Lung (tissue), 12 donors: ENCODE results near the gene CDH13. TPM values are rescaled to one million over a fixed set of nuclear protein-coding genes. Genes with fewer than 3 reads are reported as not detected.

ENCODE experiments used
- ATAC-seq: fragments of 200-7000 bp; cut with Tn5 transposase; one replicate; pipeline ENCODE4 v1.9.1; 2020; ENCODE audit warnings: moderate number of reproducible peaks; ENCODE audit not compliant: insufficient read depth, low FRiP score
- DNase-seq, 3 donors: peaks; one replicate each; pipeline ENCODE4 v3.0.0-alpha.2; 2013 to 2017
- H3K27ac ChIP-seq, 2 donors: one replicate each; pipeline ENCODE4 v1.5.1; 2013; ENCODE audit warnings: mild to moderate bottlenecking in 2 of 2, moderate library complexity in 2 of 2, control low read depth in 1 of 2, inconsistent platforms in 1 of 2, low read depth in 1 of 2, low read length in 1 of 2
- H3K27me3 ChIP-seq, 3 donors: one replicate each; pipeline ENCODE4 v1.5.1; 2013; ENCODE audit warnings: low read length in 2 of 3; ENCODE audit not compliant: control insufficient read depth in 3 of 3, insufficient read depth in 3 of 3
- H3K36me3 ChIP-seq, 4 donors: one replicate each; pipeline ENCODE4 v1.5.1; 2013; ENCODE audit warnings: low read length in 4 of 4, mild to moderate bottlenecking in 1 of 4, moderate library complexity in 1 of 4; ENCODE audit not compliant: control insufficient read depth in 4 of 4, insufficient read depth in 4 of 4
- H3K4me1 ChIP-seq, 5 donors: one replicate each; pipeline ENCODE4 v1.5.1; 2013; ENCODE audit warnings: low read length in 5 of 5, mild to moderate bottlenecking in 2 of 5, moderate library complexity in 1 of 5; ENCODE audit not compliant: control insufficient read depth in 5 of 5, insufficient read depth in 5 of 5
- H3K4me3 ChIP-seq: one replicate; pipeline ENCODE4 v1.5.1; 2013; ENCODE audit warnings: mild to moderate bottlenecking, control low read depth, moderate library complexity
- H3K9ac ChIP-seq, 2 donors: one replicate each; pipeline ENCODE4 v1.5.1; 2013; ENCODE audit warnings: low read length in 2 of 2, control low read depth in 1 of 2; ENCODE audit not compliant: insufficient read depth in 1 of 2
- H3K9me3 ChIP-seq, 4 donors: one replicate each; pipeline ENCODE4 v1.5.1; 2013; ENCODE audit warnings: low read length in 3 of 4, mild to moderate bottlenecking in 1 of 4, moderate library complexity in 1 of 4; ENCODE audit not compliant: control insufficient read depth in 4 of 4, insufficient read depth in 3 of 4
- CTCF ChIP-seq: IDR thresholded peaks from 2 replicates; pipeline ENCODE4 v1.5.1; 2012; ENCODE audit warnings: mild to moderate bottlenecking; ENCODE audit errors: control extremely low read depth, extremely low read depth
- WGBS, 2 donors: extraction: QIAGEN DNeasy Blood & Tissue Kit; methylation state at CpG; one replicate each; pipeline ENCODE4 v1.1.7; 2013; 5-methylcytosine and 5-hydroxymethylcytosine counted together
- polyA plus RNA-seq, 2 donors: library from polyadenylated mRNA; stranded (reverse); fragments of 200-250 nt; gene quantifications; one replicate each; pipeline ENCODE4 v1.2.1, GENCODE V29; 2013
- total RNA-seq, 2 donors: library from RNA; depleted of rRNA in 1 of 2; stranded (reverse); fragments of >200 nt in 1 of 2; gene quantifications; one replicate each; pipeline ENCODE4 v1.2.1, GENCODE V29; 2014 to 2021
- donor health status: control.
- donor health status: control.
- donor health status: Bipolar disorder and iron deficiency.
- donor health status: healthy.
- donor health status: DM: yes; HTN: yes; CAD: no.

The CDH13 gene
- total and polyA plus RNA-seq, 4 donors = 2.1 to 12.3 (median 7.3) TPM

- Histone ChIP-seq H3K36me3 (peaks cover 0 to 5% (median 0%) of the 10 kb centered on the region in 4 donors), H3K4me3 (no peak overlapping the region), H3K9ac (no peak overlapping the region), H3K9me3 (no peaks in the 10 kb centered on the region), H3K4me1 (peaks cover 0 to 6% (median under 1%) of the 10 kb centered on the region in 5 donors), H3K27ac (no peak overlapping the region), H3K27me3 (peaks cover 0 to 2% (median 0%) of the 10 kb centered on the region in 3 donors)
- DNase-seq (no peak), ATAC-seq (no peak)
- TF ChIP-seq CTCF = no peak
- WGBS, 2 donors = 75 to 76% methylated on average over 2 of the region's 2 CpGs
These were observed 1158.7 kb downstream of the CDH13 start for GRCh38 chr16:83785455-83785854.

GRCh38 chr16:83789642-83790401 lies 1163.1 kb downstream of the CDH13 start:
- Histone ChIP-seq H3K27ac (no peak overlapping the region), H3K9ac (no peak overlapping the region), H3K36me3 (peaks cover 0 to 5% (median 0%) of the 10 kb centered on the region in 4 donors), H3K9me3 (peaks cover 0 to 2% (median 0%) of the 10 kb centered on the region in 4 donors), H3K4me1 (no peaks in the 10 kb centered on the region), H3K4me3 (no peak overlapping the region), H3K27me3 (peaks cover 0 to 2% (median 0%) of the 10 kb centered on the region in 3 donors)
- WGBS, 2 donors = 89 to 92% methylated on average over 8 of the region's 8 CpGs
- no peak for ATAC-seq
- no peak for TF ChIP-seq CTCF
- no peak for DNase-seq

- H3K27ac ChIP-seq = no peak overlapping the region
- no peak for TF ChIP-seq CTCF
- peaks cover 0 to 2% (median 0%) of the 10 kb centered on the region in 4 donors for H3K9me3 ChIP-seq
- DNase-seq = no peak
- H3K9ac ChIP-seq = no peak overlapping the region
- peaks cover 0 to 5% (median 0%) of the 10 kb centered on the region in 4 donors for H3K36me3 ChIP-seq
- H3K4me3 ChIP-seq = no peak overlapping the region
- ATAC-seq = no peak
- 94 to 95% methylated on average over 10 of the region's 10 CpGs for WGBS, 2 donors
- no peaks in the 10 kb centered on the region for H3K4me1 ChIP-seq
- H3K27me3 ChIP-seq = peaks cover 0 to 2% (median 0%) of the 10 kb centered on the region in 3 donors
These were observed 1165.1 kb downstream of the CDH13 start for GRCh38 chr16:83791916-83792315.
